ENCODE results near the gene BMPR2.
"Not testable (repeated sequence)": the region's sequence is repeated elsewhere in the genome, so short reads cannot be mapped to it uniquely, and the experiment has no call there.

The BMPR2 gene

DNA sequence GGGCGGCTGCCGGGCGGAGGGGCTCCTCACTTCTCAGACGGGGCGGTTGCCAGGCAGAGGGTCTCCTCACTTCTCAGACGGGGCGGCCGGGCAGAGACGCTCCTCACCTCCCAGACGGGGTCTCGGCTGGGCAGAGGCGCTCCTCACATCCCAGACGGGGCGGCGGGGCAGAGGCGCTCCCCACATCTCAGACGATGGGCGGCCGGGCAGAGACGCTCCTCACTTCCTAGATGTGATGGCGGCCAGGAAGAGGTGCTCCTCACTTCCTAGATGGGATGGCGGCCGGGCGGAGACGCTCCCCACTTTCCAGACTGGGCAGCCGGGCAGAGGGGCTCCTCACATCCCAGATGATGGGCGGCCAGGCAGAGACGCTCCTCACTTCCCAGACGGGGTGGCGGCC is 159.2 kb downstream of the BMPR2 start:
- DNase-seq (ENCODE audit: low read depth) = not testable (repeated sequence)

DNA sequence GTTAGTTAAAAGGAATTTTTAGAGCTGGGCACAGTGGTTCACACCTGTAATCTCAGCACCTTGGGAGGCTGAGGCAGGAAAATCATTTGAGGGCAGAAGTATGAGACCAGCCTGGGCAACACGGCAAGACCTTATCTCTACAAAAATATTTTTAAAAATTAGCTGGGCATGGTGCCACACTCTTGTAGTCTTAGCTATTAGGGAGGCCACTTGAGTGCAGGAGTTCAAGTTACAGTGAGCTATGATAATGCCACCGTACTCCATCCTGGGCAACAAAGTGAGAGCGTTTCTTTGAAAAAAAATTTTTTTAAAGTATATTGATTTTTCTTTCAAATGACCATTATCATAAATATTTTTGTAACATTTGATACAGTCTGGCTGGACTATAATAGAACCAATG is 165.0 kb downstream of the BMPR2 start:
- no peak for DNase-seq (ENCODE audit: low read depth)

DNA sequence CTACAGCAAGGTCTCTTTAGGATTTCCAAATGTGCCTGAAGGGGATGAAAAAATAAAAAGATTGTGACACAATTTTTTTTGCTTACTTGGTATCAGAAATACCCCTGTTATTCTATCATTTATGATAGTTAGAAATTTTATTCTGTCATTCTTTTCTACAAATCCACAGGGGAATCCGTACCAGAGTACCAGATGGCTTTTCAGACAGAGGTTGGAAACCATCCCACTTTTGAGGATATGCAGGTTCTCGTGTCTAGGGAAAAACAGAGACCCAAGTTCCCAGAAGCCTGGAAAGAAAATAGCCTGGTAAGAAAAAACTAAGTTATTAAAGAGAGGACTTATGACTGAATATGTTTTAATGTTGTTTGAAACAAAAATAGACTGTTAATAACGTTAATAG is 166.0 kb downstream of the BMPR2 start:
- no peak for DNase-seq (ENCODE audit: low read depth)

DNA sequence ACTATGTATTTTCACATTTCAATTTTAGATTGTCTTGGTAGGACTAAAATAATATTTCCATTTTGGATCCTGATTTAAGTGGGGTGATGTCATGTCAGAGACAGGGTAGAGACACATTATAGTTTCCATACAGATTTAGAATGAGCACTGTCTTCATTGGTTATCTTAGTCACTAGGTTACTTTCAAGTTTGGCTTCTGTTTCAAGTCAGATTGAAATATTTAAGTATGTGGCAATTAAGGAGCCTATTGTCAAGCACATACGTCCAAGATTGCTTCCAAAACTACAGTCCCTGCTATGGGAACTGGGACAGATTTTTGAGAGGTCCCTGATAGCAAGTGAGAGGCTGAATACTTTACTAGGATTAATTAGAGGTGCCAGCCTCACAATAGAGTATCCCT is 169.4 kb downstream of the BMPR2 start:
- no peak for DNase-seq (ENCODE audit: low read depth)

DNA sequence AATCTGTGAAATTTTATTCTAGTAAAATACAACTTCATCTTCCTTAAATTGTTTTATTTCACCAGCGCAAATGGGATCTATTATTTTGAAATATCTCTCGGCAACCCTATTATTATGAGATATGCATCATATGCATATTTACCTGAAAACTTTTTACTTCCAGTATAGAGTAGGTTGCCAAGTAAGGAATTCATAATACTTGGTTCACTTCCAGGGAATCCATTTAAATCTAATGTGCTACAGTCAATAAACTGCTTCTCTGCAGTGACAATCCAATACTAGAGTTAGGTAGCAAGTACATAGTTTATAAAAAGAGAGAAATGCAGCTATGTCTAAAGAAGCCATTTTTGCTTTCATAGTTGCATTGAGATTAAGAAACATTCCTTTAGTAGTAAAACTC is 169.8 kb downstream of the BMPR2 start:
- no peak for DNase-seq (ENCODE audit: low read depth)

DNA sequence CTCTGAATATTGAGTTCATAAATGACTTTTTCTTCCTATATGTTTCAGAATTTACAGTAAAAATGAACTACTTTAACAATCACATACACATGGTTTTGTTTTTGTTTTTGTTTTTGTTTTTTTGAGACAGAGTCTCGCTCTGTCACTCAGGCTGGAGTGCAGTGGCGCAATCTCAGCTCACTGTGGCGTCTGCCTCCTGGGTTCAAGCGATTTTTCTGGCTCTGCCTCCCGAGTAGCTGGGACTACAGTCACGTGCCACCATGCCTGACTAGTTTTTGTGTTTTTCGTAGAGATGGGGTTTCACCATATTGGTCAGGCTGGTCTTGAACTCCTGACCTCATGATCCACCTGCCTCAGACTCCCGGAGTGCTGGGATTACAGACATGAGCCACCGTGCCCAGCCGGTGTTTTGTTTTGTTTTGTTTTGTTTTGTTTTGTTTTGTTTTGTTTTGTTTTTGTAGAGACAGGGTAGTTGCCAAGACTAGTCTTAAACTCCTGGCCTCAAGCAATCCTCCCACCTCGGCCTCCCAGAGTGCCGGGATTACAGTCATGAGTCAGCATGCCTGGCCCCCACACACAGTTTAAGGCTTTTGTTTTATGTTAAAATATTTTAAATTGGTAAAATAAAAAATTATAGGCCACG is 170.5 kb downstream of the BMPR2 start:
- DNase-seq (ENCODE audit: low read depth) = not testable (repeated sequence)

DNA sequence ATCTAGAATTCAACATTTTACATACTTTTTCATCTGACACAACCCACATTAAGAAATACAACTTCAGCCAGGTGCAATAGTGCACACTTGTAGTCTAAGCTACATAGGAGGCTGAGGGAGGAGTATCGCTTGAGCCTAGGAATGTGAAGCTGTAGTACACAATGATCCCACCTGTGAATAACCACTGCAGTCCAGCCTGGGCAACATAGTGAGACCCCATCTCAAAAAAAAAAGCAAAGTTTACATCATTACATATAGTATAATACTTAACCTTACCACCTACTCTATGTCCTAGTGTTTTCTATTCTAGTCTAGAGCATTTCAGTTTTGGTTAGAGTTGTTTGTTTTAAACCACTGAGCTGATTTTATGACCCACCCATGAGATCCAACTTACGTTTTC is 172.1 kb downstream of the BMPR2 start:
- no peak for DNase-seq (ENCODE audit: low read depth)

DNA sequence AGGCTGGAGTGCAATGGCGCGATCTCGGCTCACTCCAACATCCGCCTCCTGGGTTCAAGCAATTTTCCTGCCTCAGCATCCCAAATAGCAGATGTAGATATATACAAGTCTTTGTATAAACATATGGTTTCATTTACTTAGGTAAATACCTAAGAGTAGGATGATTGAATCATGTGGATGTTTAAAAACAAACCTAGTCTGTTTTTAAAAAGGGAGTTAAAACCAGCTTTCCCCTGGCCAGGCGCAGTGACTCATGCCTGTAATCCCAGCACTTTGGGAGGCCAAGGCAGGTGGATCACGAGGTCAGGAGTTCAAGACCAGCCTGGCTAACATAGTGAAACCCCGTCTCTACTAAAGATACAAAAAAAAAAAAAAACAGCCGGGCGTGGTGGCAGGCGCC is 174.9 kb downstream of the BMPR2 start:
- not testable (repeated sequence) for DNase-seq (ENCODE audit: low read depth)

DNA sequence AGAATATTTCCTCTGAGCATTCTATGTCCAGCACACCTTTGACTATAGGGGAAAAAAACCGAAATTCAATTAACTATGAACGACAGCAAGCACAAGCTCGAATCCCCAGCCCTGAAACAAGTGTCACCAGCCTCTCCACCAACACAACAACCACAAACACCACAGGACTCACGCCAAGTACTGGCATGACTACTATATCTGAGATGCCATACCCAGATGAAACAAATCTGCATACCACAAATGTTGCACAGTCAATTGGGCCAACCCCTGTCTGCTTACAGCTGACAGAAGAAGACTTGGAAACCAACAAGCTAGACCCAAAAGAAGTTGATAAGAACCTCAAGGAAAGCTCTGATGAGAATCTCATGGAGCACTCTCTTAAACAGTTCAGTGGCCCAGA is 179.2 kb downstream of the BMPR2 start:
- DNase-seq (ENCODE audit: low read depth) = no peak

DNA sequence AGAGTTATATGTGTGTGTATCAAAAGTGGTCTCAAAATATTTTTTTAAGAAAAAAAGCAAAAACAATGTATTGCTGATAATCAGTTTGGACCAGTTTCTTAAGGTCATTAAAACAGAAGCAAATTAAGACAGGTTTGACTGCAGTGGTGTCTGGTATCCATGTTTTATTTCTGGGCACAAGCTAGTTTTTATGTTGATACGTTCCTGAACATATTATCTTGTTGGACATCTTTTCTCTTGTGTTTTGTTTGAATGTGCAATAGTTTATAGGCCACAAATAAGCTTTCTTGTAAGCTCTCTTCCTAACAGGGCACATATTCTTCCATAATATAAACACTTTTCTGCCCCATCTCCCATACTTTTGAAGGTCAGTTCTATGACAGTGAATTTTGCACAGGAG is 184.1 kb downstream of the BMPR2 start:
- no peak for DNase-seq (ENCODE audit: low read depth)

DNA sequence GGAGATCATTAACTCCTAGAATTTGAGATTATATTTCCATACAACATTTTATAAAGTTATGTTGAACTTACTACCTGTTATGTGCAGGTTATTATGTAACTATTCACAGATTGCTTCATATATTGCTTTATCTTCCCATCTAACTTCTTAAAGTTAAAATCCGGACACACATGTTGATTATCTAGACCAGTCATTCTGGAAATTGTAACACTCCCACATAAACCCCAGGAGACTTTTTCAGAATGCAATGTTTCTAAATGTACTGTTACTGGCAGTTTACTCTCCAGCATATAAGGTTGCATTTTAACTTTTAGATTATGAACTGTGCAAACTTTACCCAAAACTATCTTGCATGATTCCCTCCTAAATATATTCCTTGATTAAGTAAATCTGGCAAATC is 188.1 kb downstream of the BMPR2 start:
- DNase-seq (ENCODE audit: low read depth) = no peak

DNA sequence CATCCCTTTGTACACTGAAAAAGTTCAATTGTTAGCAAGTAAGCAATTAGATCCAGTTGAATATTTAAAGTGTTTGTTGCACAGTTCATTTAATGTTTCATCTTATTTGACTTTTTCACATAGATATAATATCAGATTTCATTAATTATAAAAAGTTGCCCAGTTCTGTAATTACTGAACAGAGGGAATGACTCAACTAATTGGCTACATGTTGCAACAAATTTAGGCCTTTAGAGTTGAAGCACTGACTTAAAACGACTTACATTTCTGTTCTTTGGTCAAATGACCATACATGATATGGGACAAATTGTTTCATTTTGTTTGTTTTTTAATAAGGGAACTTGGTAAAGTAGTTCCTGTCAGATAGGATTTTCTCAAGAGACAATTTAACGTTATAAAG is 190.2 kb downstream of the BMPR2 start:
- DNase-seq (ENCODE audit: low read depth) = no peak

DNA sequence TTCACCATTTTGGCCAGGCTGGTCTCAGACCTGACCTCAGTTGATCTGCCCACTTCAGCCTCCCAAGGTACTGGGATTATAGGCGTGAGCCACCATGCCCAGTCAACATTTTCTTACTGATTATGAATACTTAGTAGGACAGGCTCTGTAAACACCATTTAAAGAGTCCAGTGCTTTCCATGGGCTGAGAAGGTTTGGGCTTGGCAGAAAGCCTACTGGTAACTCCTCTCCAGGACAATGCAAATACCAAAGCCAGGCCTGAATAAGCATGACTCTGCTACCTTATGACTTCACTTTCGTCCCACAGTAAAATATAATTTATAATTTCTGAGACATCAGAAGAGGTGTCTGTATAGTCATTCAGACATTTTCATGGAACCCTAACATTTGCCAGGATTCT is 198.4 kb downstream of the BMPR2 start:
- DNase-seq (ENCODE audit: low read depth) = no peak

DNA sequence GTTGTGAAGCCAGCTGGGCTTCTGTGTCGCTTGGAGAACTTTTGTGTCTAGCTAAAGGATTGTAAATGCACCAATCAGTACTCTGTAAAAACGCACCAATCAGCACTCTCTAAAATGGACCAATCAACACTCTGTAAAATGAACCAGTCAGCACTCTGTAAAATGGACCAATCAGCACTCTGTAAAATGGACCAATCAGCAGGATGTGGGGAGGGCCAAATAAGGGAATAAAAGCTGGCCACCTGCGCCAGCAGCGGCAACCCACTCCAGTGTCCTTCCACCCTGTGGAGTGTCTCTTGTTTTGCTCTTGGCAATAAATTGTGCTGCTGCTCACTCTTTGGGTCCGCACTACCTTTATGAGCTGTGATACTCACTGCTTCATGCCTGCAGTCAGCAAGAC is 199.1 kb downstream of the BMPR2 start:
- DNase-seq (ENCODE audit: low read depth) = not testable (repeated sequence)

DNA sequence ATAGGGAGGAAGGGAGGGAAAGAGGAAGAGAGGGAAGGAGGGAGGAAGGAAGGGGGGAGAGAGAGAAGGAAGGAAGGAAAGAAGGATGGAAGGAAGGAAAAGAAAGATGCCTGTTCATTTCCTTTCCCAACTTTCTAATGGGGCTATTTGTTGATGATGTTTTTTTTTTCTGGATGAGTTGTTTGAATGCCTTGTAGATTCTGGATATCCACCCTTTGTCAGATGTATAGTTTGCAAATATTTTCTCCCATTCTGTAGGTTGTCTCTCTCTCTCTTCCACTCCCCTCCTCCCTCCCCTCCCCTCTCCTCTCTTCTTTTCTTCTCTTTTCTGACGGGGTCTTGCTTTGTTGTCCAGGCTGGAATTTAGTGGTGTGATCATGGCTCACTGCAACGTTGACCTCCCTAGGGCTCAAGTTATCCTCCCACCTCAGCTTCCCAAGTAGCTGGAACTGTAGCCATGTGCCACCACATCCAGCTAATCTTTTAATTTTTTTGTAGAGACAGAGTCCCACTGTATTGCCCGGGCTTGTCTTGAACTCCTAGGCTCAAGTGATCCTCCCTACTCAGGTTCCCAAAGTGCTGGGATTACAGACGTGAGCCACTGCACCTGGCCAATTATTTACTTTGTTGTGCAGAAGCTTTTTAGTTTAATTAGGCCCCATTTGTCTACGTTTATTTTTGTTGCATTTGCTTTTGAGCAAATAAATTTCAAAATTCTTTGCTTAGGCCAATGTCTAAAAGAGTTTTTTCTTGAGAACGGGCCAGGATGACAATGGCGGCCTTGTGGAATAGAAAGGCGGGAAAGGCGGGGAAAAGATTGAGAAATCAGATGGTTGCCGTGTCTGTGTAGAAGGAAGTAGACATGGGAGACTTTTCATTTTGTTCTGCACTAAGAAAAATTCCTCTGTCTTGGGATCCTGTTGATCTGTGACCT is 201.4 kb downstream of the BMPR2 start:
- DNase-seq (ENCODE audit: low read depth) = no peak

DNA sequence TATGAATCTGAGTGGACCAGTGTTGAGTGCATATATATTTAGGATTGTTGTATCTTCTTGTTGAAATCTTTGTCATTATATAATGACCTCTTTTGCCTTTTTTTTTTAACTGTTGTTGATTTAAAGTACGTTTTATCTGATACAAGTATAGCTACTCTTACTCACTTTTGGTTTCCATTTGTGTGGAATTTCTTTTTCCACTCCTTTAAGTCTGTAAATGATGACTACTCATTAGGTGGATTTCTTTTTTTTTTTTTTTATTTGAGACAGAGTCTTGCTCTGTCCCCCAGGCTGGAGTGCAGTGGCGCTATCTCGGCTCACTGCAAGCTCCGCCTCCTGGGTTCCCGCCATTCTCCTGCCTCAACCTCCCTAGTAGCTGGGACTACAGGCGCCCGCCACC is 206.7 kb downstream of the BMPR2 start:
- DNase-seq (ENCODE audit: low read depth) = not testable (repeated sequence)

DNA sequence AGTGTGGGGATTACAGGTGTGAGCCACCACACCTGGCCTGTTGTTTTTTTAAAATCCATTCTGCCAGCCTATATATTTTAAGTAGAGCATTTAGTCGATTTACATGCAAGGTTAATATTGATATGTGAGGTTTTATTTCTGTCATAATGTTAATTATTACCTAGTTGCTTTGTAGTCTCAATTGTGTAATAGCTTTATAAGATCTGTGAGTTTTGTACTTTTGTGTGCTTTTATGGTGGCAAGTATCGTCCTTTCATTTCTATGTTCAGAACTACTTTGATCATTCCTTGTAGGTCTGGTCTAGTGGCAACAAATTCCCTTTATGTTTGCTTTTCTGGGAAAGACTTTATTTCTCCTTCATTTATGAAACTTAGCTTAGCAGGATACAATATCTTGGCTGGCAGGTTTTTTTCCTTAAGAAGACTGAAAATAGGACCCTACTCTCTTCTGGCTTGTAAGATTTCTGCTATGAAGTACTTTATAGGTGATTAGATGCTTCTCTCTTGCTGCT is 207.6 kb downstream of the BMPR2 start:
- DNase-seq (ENCODE audit: low read depth) = no peak

DNA sequence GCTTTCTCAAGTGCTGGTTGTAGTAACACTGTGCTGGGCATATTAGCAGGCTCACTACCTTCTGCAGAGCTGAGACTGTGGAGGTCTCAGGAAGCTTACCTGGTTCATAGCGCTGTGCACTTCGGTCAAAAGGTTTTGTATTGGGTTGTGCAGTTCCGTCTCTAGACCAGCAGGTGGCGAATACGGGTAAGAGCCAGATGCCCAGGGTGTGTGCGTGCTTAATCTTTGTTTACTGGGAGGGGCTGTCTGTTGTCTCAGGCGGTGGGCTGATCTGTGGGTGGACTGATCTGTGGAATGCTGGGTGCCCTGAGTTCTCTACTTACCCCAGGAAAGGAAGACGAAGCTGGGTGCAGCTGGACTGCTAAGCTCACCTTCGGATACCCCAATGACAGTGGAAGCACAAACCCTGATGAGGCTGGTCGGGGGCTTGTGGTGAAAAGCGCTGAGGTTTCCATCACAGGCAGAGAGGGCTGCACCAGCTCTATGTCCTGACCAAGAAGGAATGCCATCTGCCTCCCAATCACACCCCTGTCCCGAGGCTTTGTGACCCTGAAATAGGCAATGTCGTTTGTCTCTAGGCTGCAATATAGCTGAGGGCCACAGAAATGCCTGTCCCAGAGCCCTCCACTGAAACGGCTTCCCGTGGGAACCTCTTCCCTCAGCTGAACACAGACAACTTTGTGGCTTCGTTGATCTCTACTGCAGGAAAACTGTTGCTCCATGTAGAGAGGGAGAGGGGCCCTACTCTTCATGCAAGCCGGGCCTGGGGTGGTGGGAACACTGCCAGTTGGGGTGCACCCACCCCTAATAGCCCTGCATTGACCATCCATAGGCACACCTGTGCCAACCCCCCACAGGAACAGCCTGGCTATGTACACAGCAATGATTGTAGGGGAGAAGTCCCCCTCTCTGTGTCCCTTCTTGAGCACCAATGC is 212.8 kb downstream of the BMPR2 start:
- DNase-seq (ENCODE audit: low read depth) = peak; percentile 35

DNA sequence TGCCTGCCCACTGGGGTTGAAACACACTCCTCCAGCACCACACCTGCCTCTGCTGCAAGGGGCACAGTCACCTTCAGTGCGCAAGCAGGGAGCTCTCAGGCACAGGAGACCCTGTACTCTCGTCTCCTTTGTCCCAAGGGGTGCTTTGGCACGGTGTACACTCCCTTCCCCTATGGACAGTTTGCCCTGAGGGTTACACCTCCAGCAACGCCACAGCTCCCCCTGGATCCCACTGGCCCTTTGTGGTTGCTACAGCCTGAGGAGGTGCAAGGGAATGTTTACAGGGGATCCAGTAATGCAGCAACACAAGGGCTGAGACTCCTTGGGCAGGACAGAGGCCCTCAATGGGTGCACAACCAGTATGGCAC is 213.4 kb downstream of the BMPR2 start:
- DNase-seq (ENCODE audit: low read depth) = no peak

DNA sequence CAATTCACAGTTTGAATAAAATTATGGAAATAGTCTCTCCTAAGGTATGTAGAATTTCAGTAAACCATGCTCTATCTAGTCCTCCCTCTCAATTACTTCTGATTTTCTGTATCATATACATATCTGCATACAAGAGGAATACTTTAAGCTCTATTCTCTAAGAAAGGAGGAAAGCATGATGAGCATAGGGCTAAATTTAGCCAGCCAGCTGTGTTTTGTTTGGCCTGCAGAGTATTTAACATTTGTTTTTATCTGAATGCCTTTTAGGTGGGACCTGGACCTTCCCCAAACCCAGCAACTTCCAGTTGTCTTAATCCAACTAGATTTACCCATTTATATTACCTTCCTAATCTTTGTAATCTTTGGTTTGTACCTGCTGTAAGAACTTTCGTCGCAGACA is 216.4 kb downstream of the BMPR2 start:
- no peak for DNase-seq (ENCODE audit: low read depth)

DNA sequence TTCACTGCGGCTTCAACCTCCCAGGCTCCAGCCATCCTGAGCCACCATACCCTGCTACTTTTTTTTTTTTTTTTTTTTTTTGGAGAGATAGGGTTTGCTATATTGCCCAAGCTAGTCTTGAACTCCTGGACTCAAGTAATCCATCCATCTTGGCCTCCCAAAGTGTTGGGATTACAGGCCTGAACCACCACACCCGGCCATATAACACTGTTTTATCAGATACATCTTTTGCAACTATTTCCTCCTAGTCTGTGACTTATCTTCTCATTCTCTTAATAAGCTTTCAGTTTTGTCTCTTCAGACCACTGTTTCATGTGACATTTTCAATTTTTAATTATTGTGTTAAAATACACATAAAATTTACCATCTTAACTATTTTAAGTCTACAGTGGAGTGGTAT is 223.0 kb downstream of the BMPR2 start:
- no peak for DNase-seq (ENCODE audit: low read depth)

DNA sequence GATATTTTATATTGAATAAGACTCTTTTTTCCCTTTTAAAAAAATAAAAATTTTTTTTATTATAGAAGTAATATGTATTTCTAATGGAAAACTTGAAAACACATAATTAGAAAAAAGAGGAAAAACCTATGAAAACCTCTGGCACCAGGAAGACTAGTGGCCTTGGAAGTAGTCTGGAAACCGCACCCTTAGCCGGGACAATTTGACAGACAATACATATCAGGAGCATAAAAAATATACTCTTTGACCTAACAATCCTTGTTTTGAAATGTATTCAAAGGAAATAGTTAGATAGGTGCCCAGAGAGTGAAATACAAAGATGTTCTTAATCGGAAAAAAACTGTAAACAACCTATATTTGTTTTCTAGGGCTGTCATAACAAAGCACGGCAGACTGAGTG is 223.8 kb downstream of the BMPR2 start:
- DNase-seq (ENCODE audit: low read depth) = no peak

Data from CMK (cell line).